ENCODE results near the gene CARMIL3. TPM values are rescaled to one million over a fixed set of nuclear protein-coding genes. Genes with fewer than 3 reads are reported as not detected.

The CARMIL3 gene
- total RNA-seq, 1 donor from 2014 or later: 0.05 TPM

Other genes starting within 250 kb of the CARMIL3 start
- 26.0 TPM for gene DHRS4, start 98.2 kb upstream of the CARMIL3 start, total RNA-seq
- 26.2 TPM for gene DHRS4L2, start 63.1 kb upstream of the CARMIL3 start, total RNA-seq
- gene CPNE6, start 19.6 kb downstream of the CARMIL3 start, total RNA-seq: 1.4 TPM
- 2.2 TPM for gene PCK2, start 42.3 kb downstream of the CARMIL3 start, total RNA-seq
- 54.1 TPM for gene DCAF11, start 62.8 kb downstream of the CARMIL3 start, total RNA-seq
- 2.4 TPM for gene NRL, start 62.9 kb downstream of the CARMIL3 start, total RNA-seq
- gene FITM1, start 78.7 kb downstream of the CARMIL3 start, total RNA-seq: 112 TPM
- 61.3 TPM for gene PSME1, start 84.2 kb downstream of the CARMIL3 start, total RNA-seq
- gene EMC9, start 89.6 kb downstream of the CARMIL3 start, total RNA-seq: 14.6 TPM
- gene PSME2, start 94.6 kb downstream of the CARMIL3 start, total RNA-seq: 49.7 TPM
- gene RNF31, start 95.5 kb downstream of the CARMIL3 start, total RNA-seq: 31.3 TPM
- 44.8 TPM for gene IRF9, start 109.3 kb downstream of the CARMIL3 start, total RNA-seq
- 5.7 TPM for gene REC8, start 120.1 kb downstream of the CARMIL3 start, total RNA-seq
- gene IPO4, start 136.8 kb downstream of the CARMIL3 start, total RNA-seq: 15.7 TPM
- gene TM9SF1, start 143.4 kb downstream of the CARMIL3 start, total RNA-seq: 19.1 TPM
- not detected for gene TSSK4, start 153.7 kb downstream of the CARMIL3 start, total RNA-seq
- gene CHMP4A, start 161.5 kb downstream of the CARMIL3 start, total RNA-seq: 30.0 TPM
- 16.7 TPM for gene MDP1, start 164.1 kb downstream of the CARMIL3 start, total RNA-seq
- 167 TPM for gene NEDD8, start 180.4 kb downstream of the CARMIL3 start, total RNA-seq
- gene GMPR2, start 180.9 kb downstream of the CARMIL3 start, total RNA-seq: 33.2 TPM
- gene TINF2, start 190.6 kb downstream of the CARMIL3 start, total RNA-seq: 42.3 TPM
- gene TGM1, start 211.2 kb downstream of the CARMIL3 start, total RNA-seq: 0.48 TPM
- gene RABGGTA, start 219.6 kb downstream of the CARMIL3 start, total RNA-seq: 13.3 TPM
- 8.5 TPM for gene DHRS1, start 247.8 kb downstream of the CARMIL3 start, total RNA-seq
- gene NOP9, start 247.8 kb downstream of the CARMIL3 start, total RNA-seq: 28.3 TPM

Data from cardiac septum (tissue), 1 donor.